Trophoblast cell (in vitro differentiated cells and primary cell): Measurements from ENCODE around the gene ATG7.

Experiments used
- DNase-seq, 2 donors: peaks; one replicate each; pipeline ENCODE4 v3.0.0-alpha.2; 2016
- H2AFZ ChIP-seq: 2 replicates; pipeline ENCODE4 v1.6.1; 2013; ENCODE audit warnings: low read length, moderate library complexity, mild to moderate bottlenecking; ENCODE audit not compliant: insufficient read depth, poor library complexity
- H2AK5ac ChIP-seq: 2 replicates; pipeline ENCODE4 v1.6.1; 2013; ENCODE audit warnings: mild to moderate bottlenecking, low read length
- H2BK120ac ChIP-seq: 2 replicates; pipeline ENCODE4 v1.6.1; 2013; ENCODE audit warnings: low read length, mild to moderate bottlenecking, moderate library complexity; ENCODE audit not compliant: insufficient read depth, poor library complexity
- H2BK12ac ChIP-seq: 2 replicates; pipeline ENCODE4 v1.6.1; 2013; ENCODE audit warnings: mild to moderate bottlenecking, low read length, moderate library complexity
- H2BK5ac ChIP-seq: 2 replicates; pipeline ENCODE4 v1.6.1; 2013; ENCODE audit warnings: low read length, low read depth, moderate library complexity, mild to moderate bottlenecking; ENCODE audit not compliant: poor library complexity
- H3K14ac ChIP-seq: 2 replicates; pipeline ENCODE4 v1.6.1; 2013; ENCODE audit warnings: mild to moderate bottlenecking, low read length
- H3K18ac ChIP-seq: 2 replicates; pipeline ENCODE4 v1.6.1; 2013; ENCODE audit warnings: mild to moderate bottlenecking, low read length
- H3K23ac ChIP-seq: 2 replicates; pipeline ENCODE4 v1.6.1; 2013; ENCODE audit warnings: low read length
- H3K27ac ChIP-seq: 2 replicates; pipeline ENCODE4 v1.5.1; 2013; ENCODE audit warnings: low read depth, mild to moderate bottlenecking, inconsistent platforms, low read length, moderate library complexity
- H3K27me3 ChIP-seq: 2 replicates; pipeline ENCODE4 v1.6.1; 2013; ENCODE audit warnings: inconsistent platforms, mild to moderate bottlenecking, low read length, moderate library complexity; ENCODE audit not compliant: insufficient read depth
- H3K36me3 ChIP-seq, 2 experiments: 1 replicate in 1 of 2; 2 replicates in 1 of 2; pipeline ENCODE4 v1.6.1; 2013; ENCODE audit warnings: low read length in 2 of 2, mild to moderate bottlenecking in 2 of 2, moderate library complexity in 1 of 2; ENCODE audit not compliant: insufficient read depth in 2 of 2, control insufficient read depth in 1 of 2
- H3K4ac ChIP-seq: 2 replicates; pipeline ENCODE4 v1.6.1; 2013; ENCODE audit warnings: low read depth, mild to moderate bottlenecking, low read length, moderate library complexity
- H3K4me1 ChIP-seq, 2 experiments: 1 replicate in 1 of 2; 2 replicates in 1 of 2; pipeline ENCODE4 v1.6.1; 2013; ENCODE audit warnings: low read length in 2 of 2, mild to moderate bottlenecking in 2 of 2, moderate library complexity in 1 of 2; ENCODE audit not compliant: insufficient read depth in 2 of 2, control insufficient read depth in 1 of 2
- H3K4me2 ChIP-seq: 2 replicates; pipeline ENCODE4 v1.6.1; 2013; ENCODE audit warnings: inconsistent platforms, mild to moderate bottlenecking, low read length, moderate library complexity
- H3K4me3 ChIP-seq: 2 replicates; pipeline ENCODE4 v1.5.1; 2013; ENCODE audit warnings: mild to moderate bottlenecking, low read depth, low read length, inconsistent platforms
- H3K79me1 ChIP-seq: one replicate; pipeline ENCODE4 v1.6.1; 2013; ENCODE audit warnings: low read length
- H3K79me2 ChIP-seq: 2 replicates; pipeline ENCODE4 v1.6.1; 2013; ENCODE audit warnings: low read length, mild to moderate bottlenecking; ENCODE audit not compliant: control insufficient read depth, insufficient read depth, poor library complexity
- H3K9ac ChIP-seq: 2 replicates; pipeline ENCODE4 v1.6.1; 2013; ENCODE audit warnings: mild to moderate bottlenecking, low read length
- H3K9me3 ChIP-seq: 2 replicates; pipeline ENCODE4 v1.6.1; 2013; ENCODE audit warnings: low read depth, mild to moderate bottlenecking, control low read depth, inconsistent platforms, low read length; ENCODE audit not compliant: insufficient read depth
- H4K12ac ChIP-seq: 2 replicates; pipeline ENCODE4 v1.6.1; 2013; ENCODE audit warnings: low read depth, mild to moderate bottlenecking, low read length, moderate library complexity
- H4K8ac ChIP-seq: 2 replicates; pipeline ENCODE4 v1.6.1; 2013; ENCODE audit warnings: low read depth, mild to moderate bottlenecking, low read length, moderate library complexity
- H4K91ac ChIP-seq: one replicate; pipeline ENCODE4 v1.6.1; 2013; ENCODE audit warnings: low read depth, mild to moderate bottlenecking, low read length, moderate library complexity
- WGBS: extraction: QIAGEN DNeasy Blood & Tissue Kit; methylation state at CpG from one replicate; pipeline ENCODE4 v1.1.7; 2013; ENCODE audit warnings: missing lambda C conversion rate; ENCODE audit not compliant: insufficient read length, insufficient coverage; ENCODE audit errors: extremely low coverage; 5-methylcytosine and 5-hydroxymethylcytosine counted together

ATG7 gene

GRCh38 chr3:11536132-11536935 is 264.1 kb downstream of the ATG7 start:
- Histone ChIP-seq H3K79me2 (no peaks in the 10 kb centered on the region), H2BK12ac (no peak overlapping the region), H3K4me1 (peaks cover 9 to 13% of the 10 kb centered on the region in 2 experiments), H3K4ac (no peak overlapping the region), H4K91ac (no peak overlapping the region), H2AFZ (no peak overlapping the region), H2BK5ac (no peak overlapping the region), H3K4me2 (no peak overlapping the region), H3K9me3 (peaks cover 2% of the 10 kb centered on the region), H4K8ac (no peak overlapping the region), H3K23ac (no peak overlapping the region), H2BK120ac (no peak overlapping the region), H4K12ac (no peak overlapping the region), H3K27ac (no peak overlapping the region), H3K14ac (no peak overlapping the region), H3K18ac (no peak overlapping the region), H3K9ac (no peak overlapping the region), H3K4me3 (no peak overlapping the region), H3K79me1 (no peaks in the 10 kb centered on the region), H2AK5ac (no peak overlapping the region), H3K36me3 (no peaks in the 10 kb centered on the region), H3K27me3 (no peaks in the 10 kb centered on the region)
- DNase-seq, result peak; percentile 32 to 66
- no CpG with 5 or more reads among the region's 23 CpGs for WGBS

GRCh38 chr3:11536936-11537612 is 264.9 kb downstream of the ATG7 start:
- Histone ChIP-seq H2AFZ (no peak overlapping the region), H3K27me3 (no peaks in the 10 kb centered on the region), H2AK5ac (no peak overlapping the region), H3K79me1 (no peaks in the 10 kb centered on the region), H3K36me3 (no peaks in the 10 kb centered on the region), H4K91ac (no peak overlapping the region), H3K9ac (no peak overlapping the region), H3K4me3 (no peak overlapping the region), H4K8ac (no peak overlapping the region), H2BK12ac (no peak overlapping the region), H3K4me1 (peaks cover 9 to 13% of the 10 kb centered on the region in 2 experiments), H3K79me2 (no peaks in the 10 kb centered on the region), H4K12ac (no peak overlapping the region), H2BK5ac (no peak overlapping the region), H2BK120ac (no peak overlapping the region), H3K4me2 (no peak overlapping the region), H3K23ac (no peak overlapping the region), H3K4ac (no peak overlapping the region), H3K9me3 (peaks cover 2% of the 10 kb centered on the region), H3K18ac (no peak overlapping the region), H3K14ac (no peak overlapping the region), H3K27ac (no peak overlapping the region)
- no CpG with 5 or more reads among the region's 12 CpGs for WGBS
- no peak for DNase-seq

GRCh38 chr3:11538581-11538980 is 266.4 kb downstream of the ATG7 start:
- Histone ChIP-seq H4K12ac (no peak overlapping the region), H4K8ac (no peak overlapping the region), H3K79me2 (no peaks in the 10 kb centered on the region), H3K4me1 (peaks cover 9 to 13% of the 10 kb centered on the region in 2 experiments), H3K9ac (no peak overlapping the region), H3K18ac (no peak overlapping the region), H2AK5ac (no peak overlapping the region), H3K4me3 (no peak overlapping the region), H2BK12ac (no peak overlapping the region), H2BK120ac (no peak overlapping the region), H3K4ac (no peak overlapping the region), H3K27me3 (no peaks in the 10 kb centered on the region), H3K14ac (no peak overlapping the region), H3K4me2 (no peak overlapping the region), H2AFZ (no peak overlapping the region), H4K91ac (no peak overlapping the region), H3K9me3 (peaks cover 4% of the 10 kb centered on the region), H3K23ac (no peak overlapping the region), H3K79me1 (no peaks in the 10 kb centered on the region), H3K27ac (no peak overlapping the region), H2BK5ac (no peak overlapping the region), H3K36me3 (no peaks in the 10 kb centered on the region)
- DNase-seq, result no peak
- no CpG with 5 or more reads among the region's 3 CpGs for WGBS

GRCh38 chr3:11539218-11539617 is 267.0 kb downstream of the ATG7 start:
- Histone ChIP-seq H4K91ac (no peak overlapping the region), H2BK120ac (no peak overlapping the region), H2AFZ (no peak overlapping the region), H3K4me2 (no peak overlapping the region), H3K79me1 (no peaks in the 10 kb centered on the region), H3K36me3 (no peaks in the 10 kb centered on the region), H3K18ac (no peak overlapping the region), H2BK12ac (no peak overlapping the region), H3K14ac (no peak overlapping the region), H3K4me1 (peaks cover 9 to 13% of the 10 kb centered on the region in 2 experiments), H3K27ac (no peak overlapping the region), H3K9ac (no peak overlapping the region), H3K4ac (no peak overlapping the region), H4K12ac (no peak overlapping the region), H2AK5ac (no peak overlapping the region), H4K8ac (no peak overlapping the region), H3K27me3 (no peaks in the 10 kb centered on the region), H3K23ac (no peak overlapping the region), H3K79me2 (no peaks in the 10 kb centered on the region), H3K4me3 (no peak overlapping the region), H2BK5ac (no peak overlapping the region), H3K9me3 (peaks cover 5% of the 10 kb centered on the region)
- peak in 1 of 2 donors; percentile 25 for DNase-seq
- WGBS, result no CpG with 5 or more reads among the region's 5 CpGs
